ENCODE measurements around the gene SHISA5. TPM values are rescaled to one million over a fixed set of nuclear protein-coding genes. Genes with fewer than 3 reads are reported as not detected.

SHISA5 gene
- total and polyA plus RNA-seq, 4 experiments from 2014 or later = 218 to 470 (median 326) TPM

DNA sequence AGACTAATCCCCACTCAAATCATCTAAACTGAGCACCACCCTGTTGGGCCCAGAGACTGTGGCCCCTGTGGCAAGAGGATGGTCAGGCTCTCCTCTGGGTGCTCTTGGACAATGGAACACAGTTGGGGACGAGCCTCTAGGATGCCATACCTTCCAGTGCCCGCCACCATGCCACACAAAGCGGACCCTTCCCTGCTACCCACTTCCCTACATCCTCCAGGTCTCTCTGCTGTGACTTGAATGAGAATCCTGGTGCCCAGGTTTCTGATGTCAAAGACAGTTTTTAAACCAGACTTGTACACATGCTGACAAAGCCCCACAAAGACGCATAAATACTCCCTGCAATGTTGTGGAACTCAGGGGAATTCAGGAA is 68.8 kb downstream of the SHISA5 start:
- no peaks in the 10 kb centered on the region for H3K9me3 Mint-ChIP-seq
- no peaks in the 10 kb centered on the region for H3K27me3 Mint-ChIP-seq
- Histone ChIP-seq H3K36me3 (ENCODE audit: insufficient read depth, low read length) (no peaks in the 10 kb centered on the region), H3K4me1 (ENCODE audit: insufficient read depth, low read length) (peaks cover 25% of the 10 kb centered on the region), H3K4me3 (ENCODE audit: low read length in 2 of 2) (no peak overlapping the region), H3K27me3 (ENCODE audit: insufficient read depth, low read length) (no peaks in the 10 kb centered on the region), H3K27ac (ENCODE audit: low read depth, low read length) (no peak overlapping the region), H3K9me3 (ENCODE audit: control insufficient read depth in 1 of 2, low read length in 2 of 2) (no peaks in the 10 kb centered on the region)
- intact Hi-C loops (cut with micrococcal nuclease) = no loop called here
- ChIA-PET POLR2A (ENCODE audit: partially characterized antibody) (interaction anchor here (1.5 to 4.6 kb wide), 7 partner anchors 11 to 195 kb away, joined by 5 to 44 read pairs (median 15); partner anchors contain the start of genes ATRIP and ZNF589), CTCF (ENCODE audit: partially characterized antibody) (interaction anchor here (0.6 to 9.7 kb wide), 34 partner anchors 10 to 245 kb away, joined by 3 to 381 read pairs (median 18); partner anchors contain the start of genes ATRIP, CDC25A, NME6 and PFKFB4)
- peak overlapping the region in 2 of 7 donors; percentile 30 to 54 for H3K27ac Mint-ChIP-seq
- H3K36me3 Mint-ChIP-seq = peaks cover 0 to 14% of the 10 kb centered on the region in 2 donors
- DNase-seq = no peak
- H3K4me1 Mint-ChIP-seq = peaks cover 17 to 43% (median 27%) of the 10 kb centered on the region in 4 donors
- H3K4me3 Mint-ChIP-seq = no peak overlapping the region

DNA sequence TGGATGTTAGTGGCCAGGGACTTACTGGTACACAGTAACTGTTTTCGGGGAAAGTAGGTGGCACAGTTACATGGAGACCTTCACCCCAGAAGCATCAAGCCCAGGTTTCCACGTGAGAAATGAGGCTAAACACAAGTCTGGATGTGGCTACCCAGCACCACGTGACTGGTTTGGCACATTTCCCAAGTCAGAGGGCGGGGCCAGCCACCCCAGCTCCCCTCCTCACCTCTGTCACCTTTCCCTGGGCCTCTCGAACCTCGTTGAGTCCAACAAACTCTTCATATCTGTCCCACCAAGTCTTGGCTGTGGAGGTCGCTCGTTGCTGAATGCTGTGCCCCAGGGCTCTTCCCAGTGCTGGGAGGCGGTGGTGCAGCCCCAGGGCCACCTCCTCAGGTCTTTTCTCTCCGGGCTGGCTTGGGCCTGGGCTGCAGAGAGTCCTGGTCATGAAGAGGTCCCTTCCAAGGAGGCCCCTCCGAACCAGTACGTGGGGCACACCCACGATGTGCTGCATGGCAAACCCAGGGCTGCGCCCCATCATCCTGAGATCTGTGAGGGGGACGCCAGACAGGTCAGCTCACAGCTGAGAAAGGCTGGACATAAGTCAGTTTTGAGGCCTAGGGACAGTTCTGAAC is 69.3 kb downstream of the SHISA5 start:
- POLR2A ChIA-PET (ENCODE audit: partially characterized antibody) = interaction anchor here (2.0 to 4.6 kb wide), 3 partner anchors 11 to 73 kb away, joined by 5 to 44 read pairs (median 6); partner anchors contain the start of gene ATRIP

GRCh38 chr3:48433472-48434118 is 70.4 kb downstream of the SHISA5 start:
- peak overlapping the region in 1 of 7 donors; percentile 8 for H3K27ac Mint-ChIP-seq
- H3K4me1 ChIP-seq (ENCODE audit: insufficient read depth, low read length) = peaks cover 23% of the 10 kb centered on the region
- no peak for DNase-seq
- intact Hi-C loops (cut with micrococcal nuclease) = no loop called here
- H3K27ac ChIP-seq (ENCODE audit: low read depth, low read length) = no peak overlapping the region
- H3K36me3 Mint-ChIP-seq = peaks cover 0 to 9% of the 10 kb centered on the region in 2 donors
- POLR2A ChIA-PET (ENCODE audit: partially characterized antibody) = interaction anchor here (2.0 to 4.6 kb wide), 3 partner anchors 12 to 74 kb away, joined by 5 to 44 read pairs (median 6); partner anchors contain the start of gene ATRIP
- no peaks in the 10 kb centered on the region for H3K9me3 ChIP-seq (ENCODE audit: control insufficient read depth in 1 of 2, low read length in 2 of 2)
- CTCF ChIA-PET (ENCODE audit: partially characterized antibody) = interaction anchor here (0.6 to 9.7 kb wide), 17 partner anchors 12 to 1507 kb away, joined by 3 to 381 read pairs (median 5); partner anchors contain the start of genes ATRIP, PFKFB4 and SHISA5
- H3K4me3 ChIP-seq (ENCODE audit: low read length in 2 of 2) = no peak overlapping the region
- H3K9me3 Mint-ChIP-seq = no peaks in the 10 kb centered on the region
- no peak overlapping the region for H3K4me3 Mint-ChIP-seq
- no peaks in the 10 kb centered on the region for H3K27me3 Mint-ChIP-seq
- H3K4me1 Mint-ChIP-seq = peaks cover 12 to 33% (median 22%) of the 10 kb centered on the region in 4 donors
- no peaks in the 10 kb centered on the region for H3K27me3 ChIP-seq (ENCODE audit: insufficient read depth, low read length)
- H3K36me3 ChIP-seq (ENCODE audit: insufficient read depth, low read length) = no peaks in the 10 kb centered on the region

More for the DNA sequence above, 69.3 kb downstream of the SHISA5 start:
- H3K4me3 Mint-ChIP-seq = no peak overlapping the region
- no peaks in the 10 kb centered on the region for H3K27me3 Mint-ChIP-seq
- peak overlapping the region in 3 of 7 donors; percentile 17 to 71 (median 30) for H3K27ac Mint-ChIP-seq
- H3K9me3 ChIP-seq (ENCODE audit: control insufficient read depth in 1 of 2, low read length in 2 of 2) = no peaks in the 10 kb centered on the region
- CTCF ChIA-PET (ENCODE audit: partially characterized antibody) = interaction anchor here (0.6 to 9.7 kb wide), 19 partner anchors 11 to 245 kb away, joined by 3 to 381 read pairs (median 13); partner anchors contain the start of genes ATRIP, CDC25A, PFKFB4 and SHISA5
- H3K27me3 ChIP-seq (ENCODE audit: insufficient read depth, low read length) = no peaks in the 10 kb centered on the region
- peaks cover 17 to 38% (median 26%) of the 10 kb centered on the region in 4 donors for H3K4me1 Mint-ChIP-seq
- no peak overlapping the region for H3K4me3 ChIP-seq (ENCODE audit: low read length in 2 of 2)
- peaks cover 29% of the 10 kb centered on the region for H3K4me1 ChIP-seq (ENCODE audit: insufficient read depth, low read length)
- peak in 2 of 5 donors; percentile 14 to 17 for DNase-seq
- no peaks in the 10 kb centered on the region for H3K36me3 ChIP-seq (ENCODE audit: insufficient read depth, low read length)
- intact Hi-C loops (cut with micrococcal nuclease) = no loop called here
- H3K36me3 Mint-ChIP-seq = peaks cover 0 to 9% of the 10 kb centered on the region in 2 donors
- H3K27ac ChIP-seq (ENCODE audit: low read depth, low read length) = no peak overlapping the region
- no peaks in the 10 kb centered on the region for H3K9me3 Mint-ChIP-seq

- POLR2A ChIA-PET (ENCODE audit: partially characterized antibody) = interaction anchor here (2.2 to 4.6 kb wide), 2 partner anchors 13 to 75 kb away, joined by 6 to 44 read pairs; partner anchors contain the start of gene ATRIP
- no peak overlapping the region for H3K27ac ChIP-seq (ENCODE audit: low read depth, low read length)
Measured at GRCh38 chr3:48432411-48433371, 71.3 kb downstream of the SHISA5 start.

DNA sequence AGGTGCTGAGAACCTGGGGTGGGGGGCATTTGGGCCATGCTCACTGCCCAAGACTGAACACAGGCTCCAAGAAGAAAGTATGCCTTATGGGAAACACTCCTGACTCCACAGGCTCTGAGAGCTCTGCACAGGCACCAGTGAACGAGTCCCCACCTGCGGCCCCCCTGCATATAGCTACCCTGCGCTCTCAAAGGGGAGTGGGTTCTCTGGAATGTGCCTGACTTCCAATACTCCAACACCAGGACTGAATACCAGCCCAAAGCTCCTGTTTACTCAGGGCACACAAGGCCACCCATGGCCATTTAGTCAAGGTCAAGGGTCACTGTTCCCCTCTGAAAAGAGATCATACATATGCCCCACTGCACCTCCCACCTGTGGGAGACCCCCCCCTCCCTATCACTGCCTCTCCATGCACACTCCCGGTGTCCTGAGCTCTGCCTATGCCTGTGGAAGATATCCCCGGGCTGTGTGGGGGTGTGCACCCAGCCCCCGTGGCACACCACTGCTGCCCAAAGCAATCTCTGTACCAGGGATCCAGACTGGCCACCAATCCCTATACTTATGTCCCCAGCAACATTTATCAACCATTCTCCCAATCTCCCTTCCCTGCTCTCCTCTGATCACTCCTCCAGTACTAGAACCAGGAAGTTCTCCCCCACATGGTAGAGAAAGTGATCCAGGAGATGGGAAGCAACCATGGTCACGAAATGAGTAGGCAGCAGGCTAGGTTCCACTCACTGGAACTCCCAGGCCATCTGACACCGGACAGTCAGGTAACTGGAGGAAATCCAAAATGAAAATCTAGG is 72.5 kb downstream of the SHISA5 start:
- no peaks in the 10 kb centered on the region for H3K9me3 Mint-ChIP-seq
- H3K36me3 ChIP-seq (ENCODE audit: insufficient read depth, low read length) = no peaks in the 10 kb centered on the region
- intact Hi-C loops (cut with micrococcal nuclease) = no loop called here
- H3K4me1 Mint-ChIP-seq = peaks cover 8 to 28% (median 18%) of the 10 kb centered on the region in 4 donors
- H3K4me3 ChIP-seq (ENCODE audit: low read length in 2 of 2) = no peak overlapping the region
- ChIA-PET CTCF (ENCODE audit: partially characterized antibody) (interaction anchor here (0.7 to 9.7 kb wide), 8 partner anchors 14 to 163 kb away, joined by 3 to 381 read pairs (median 45); partner anchors contain the start of genes ATRIP, PFKFB4 and SHISA5), POLR2A (ENCODE audit: partially characterized antibody) (interaction anchor here (1.1 to 1.5 kb wide), 2 partner anchors 8 to 42 kb away, joined by 4 to 5 read pairs; partner anchors contain the start of genes CCDC51 and TMA7)
- H3K27me3 Mint-ChIP-seq = no peaks in the 10 kb centered on the region
- H3K36me3 Mint-ChIP-seq = peaks cover 0 to 9% of the 10 kb centered on the region in 2 donors
- H3K27ac ChIP-seq (ENCODE audit: low read depth, low read length) = no peak overlapping the region
- H3K27ac Mint-ChIP-seq = peak overlapping the region in 4 of 7 donors; percentile 3 to 79 (median 38)
- no peaks in the 10 kb centered on the region for H3K9me3 ChIP-seq (ENCODE audit: control insufficient read depth in 1 of 2, low read length in 2 of 2)
- no peaks in the 10 kb centered on the region for H3K27me3 ChIP-seq (ENCODE audit: insufficient read depth, low read length)
- peaks cover 22% of the 10 kb centered on the region for H3K4me1 ChIP-seq (ENCODE audit: insufficient read depth, low read length)
- peak overlapping the region in 7 of 8 donors; percentile 9 to 76 (median 71) for H3K4me3 Mint-ChIP-seq
- no peak for DNase-seq

More at GRCh38 chr3:48432411-48433371, 71.3 kb downstream of the SHISA5 start:
- Mint-ChIP-seq H3K27ac (peak overlapping the region in 2 of 7 donors; percentile 8 to 51), H3K36me3 (peaks cover 0 to 9% of the 10 kb centered on the region in 2 donors), H3K9me3 (no peaks in the 10 kb centered on the region), H3K27me3 (no peaks in the 10 kb centered on the region), H3K4me3 (peak overlapping the region in 1 of 8 donors; percentile 25), H3K4me1 (peaks cover 8 to 28% (median 19%) of the 10 kb centered on the region in 4 donors)
- intact Hi-C loops (cut with micrococcal nuclease) = no loop called here
- CTCF ChIA-PET (ENCODE audit: partially characterized antibody) = interaction anchor here (0.9 to 9.7 kb wide), 10 partner anchors 13 to 162 kb away, joined by 3 to 381 read pairs (median 29); partner anchors contain the start of genes ATRIP, PFKFB4 and SHISA5
- H3K36me3 ChIP-seq (ENCODE audit: insufficient read depth, low read length) = no peaks in the 10 kb centered on the region
- peaks cover 23% of the 10 kb centered on the region for H3K4me1 ChIP-seq (ENCODE audit: insufficient read depth, low read length)
- no peaks in the 10 kb centered on the region for H3K27me3 ChIP-seq (ENCODE audit: insufficient read depth, low read length)
- no peaks in the 10 kb centered on the region for H3K9me3 ChIP-seq (ENCODE audit: control insufficient read depth in 1 of 2, low read length in 2 of 2)
- H3K4me3 ChIP-seq (ENCODE audit: low read length in 2 of 2) = no peak overlapping the region
- DNase-seq = no peak

Data from CD4-positive, alpha-beta memory T cell (primary cell).